ENCODE measurements around the gene PRPF8. TPM values are rescaled to one million over a fixed set of nuclear protein-coding genes. Genes with fewer than 3 reads are reported as not detected.

Gene PRPF8
- total and polyA plus RNA-seq, 2 of the 13 experiments (the other 11 are each of a cell fraction or from before 2014, with no cell fraction given) = 112 to 179 TPM

DNA sequence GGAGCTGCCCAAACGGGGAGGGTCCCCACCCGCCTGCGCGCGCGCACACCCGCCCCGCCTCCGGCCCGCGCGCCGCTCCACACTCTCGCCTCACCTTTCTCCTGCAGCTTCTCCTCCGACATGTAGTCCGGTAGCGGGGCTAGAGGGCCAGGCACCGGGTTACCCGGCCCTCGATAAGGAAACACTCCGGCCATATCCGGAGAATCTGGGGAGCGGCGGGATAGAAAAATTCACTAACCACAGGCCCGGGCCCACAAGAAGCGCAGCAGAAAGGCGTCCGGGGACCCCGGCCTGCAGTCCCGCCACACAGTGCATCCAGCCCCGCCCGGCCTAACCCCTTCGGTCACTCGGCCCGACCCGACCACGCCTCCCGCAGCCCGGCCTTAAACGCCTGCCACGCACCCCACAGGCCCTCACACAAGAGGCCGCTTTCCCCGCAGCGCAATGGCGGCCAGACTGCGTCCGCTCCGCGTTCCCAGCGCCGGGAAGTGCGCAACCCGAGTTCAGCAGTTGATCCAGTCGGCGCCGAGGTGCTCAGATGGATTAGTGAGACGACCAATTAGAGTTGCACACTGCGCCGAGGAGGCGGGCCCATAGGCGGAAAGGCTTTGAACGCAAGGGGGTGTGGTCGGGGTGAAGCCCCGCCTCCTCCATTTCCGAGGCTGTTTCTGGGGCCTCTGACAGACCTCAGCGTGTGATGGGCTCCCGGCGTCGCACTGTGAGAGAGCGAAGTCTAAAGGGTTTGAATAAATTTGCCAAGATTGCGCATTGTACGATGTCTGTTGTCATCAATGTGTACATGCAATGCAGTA, at the start of gene PRPF8 (continued):
- TF ChIP-seq, protein P1, sequence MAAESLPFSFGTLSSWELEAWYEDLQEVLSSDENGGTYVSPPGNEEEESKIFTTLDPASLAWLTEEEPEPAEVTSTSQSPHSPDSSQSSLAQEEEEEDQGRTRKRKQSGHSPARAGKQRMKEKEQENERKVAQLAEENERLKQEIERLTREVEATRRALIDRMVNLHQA (CRISPR knock-in tag; IDR thresholded peaks at IDR 0.05) = no peak
- TF ChIP-seq ZNF891 (CRISPR knock-in tag; IDR thresholded peaks at IDR 0.05) (peak; percentile 76), MED8 (CRISPR knock-in tag; IDR thresholded peaks at IDR 0.05; ENCODE audit: insufficient replicate concordance) (no peak), ZNF598 (CRISPR knock-in tag; IDR thresholded peaks at IDR 0.05; ENCODE audit: borderline replicate concordance) (no peak), FOXP1 (IDR thresholded peaks at IDR 0.05) (no peak), FOXP1 (CRISPR knock-in tag; IDR thresholded peaks at IDR 0.05) (no peak), ZBTB10 (CRISPR knock-in tag; IDR thresholded peaks at IDR 0.05; ENCODE audit: borderline replicate concordance) (no peak), DZIP1 (CRISPR knock-in tag; IDR thresholded peaks at IDR 0.05) (peak; percentile 92; the same call in 1 of the 2 replicates), ZNF615 (CRISPR knock-in tag; IDR thresholded peaks at IDR 0.05; ENCODE audit: borderline replicate concordance) (no peak), ZNF256 (CRISPR knock-in tag; conservative IDR thresholded peaks at IDR 0.05) (no peak; the same call in 1 of the 2 replicates), BCLAF1 (IDR thresholded peaks at IDR 0.05) (no peak), ZNF543 (CRISPR knock-in tag; IDR thresholded peaks at IDR 0.05) (no peak), HMG20A (CRISPR knock-in tag; IDR thresholded peaks at IDR 0.05; ENCODE audit: borderline replicate concordance) (no peak), NR2F2 (IDR thresholded peaks at IDR 0.05; ENCODE audit: borderline replicate concordance, low read depth) (no peak), ZNF83 (CRISPR knock-in tag; IDR thresholded peaks at IDR 0.05; ENCODE audit: borderline replicate concordance) (no peak), ZNF503 (CRISPR knock-in tag; IDR thresholded peaks at IDR 0.05) (peak; percentile 17; the same call in 1 of the 2 replicates), PCBP1 (IDR thresholded peaks at IDR 0.05; ENCODE audit: borderline replicate concordance, low read depth, low read length) (no peak), HES4 (CRISPR knock-in tag; IDR thresholded peaks at IDR 0.05; ENCODE audit: borderline replicate concordance) (no peak; the same call in 1 of the 2 replicates), RFXANK (CRISPR knock-in tag; IDR thresholded peaks at IDR 0.05) (no peak), ZNF644 (CRISPR knock-in tag; IDR thresholded peaks at IDR 0.05; ENCODE audit: low read depth) (no peak)
